ENCODE results near the gene ATP8A2.

- no peak for TF ChIP-seq POLR2AphosphoS5 (IDR thresholded peaks at IDR 0.05)
- TF ChIP-seq CTCF (IDR thresholded peaks at IDR 0.05), result no peak
- TF ChIP-seq POLR2A (IDR thresholded peaks at IDR 0.05; ENCODE audit: low read depth), result no peak
Measured at GRCh38 chr13:25783076-25783475, 411.3 kb downstream of the ATP8A2 start.
